HS-5 (cell line): Measurements from ENCODE around the gene ALDOC.

Experiments
- DNase-seq: peaks from one replicate; pipeline ENCODE4 v3.0.0-alpha.2; 2012; ENCODE audit warnings: low read depth

The ALDOC gene

DNA sequence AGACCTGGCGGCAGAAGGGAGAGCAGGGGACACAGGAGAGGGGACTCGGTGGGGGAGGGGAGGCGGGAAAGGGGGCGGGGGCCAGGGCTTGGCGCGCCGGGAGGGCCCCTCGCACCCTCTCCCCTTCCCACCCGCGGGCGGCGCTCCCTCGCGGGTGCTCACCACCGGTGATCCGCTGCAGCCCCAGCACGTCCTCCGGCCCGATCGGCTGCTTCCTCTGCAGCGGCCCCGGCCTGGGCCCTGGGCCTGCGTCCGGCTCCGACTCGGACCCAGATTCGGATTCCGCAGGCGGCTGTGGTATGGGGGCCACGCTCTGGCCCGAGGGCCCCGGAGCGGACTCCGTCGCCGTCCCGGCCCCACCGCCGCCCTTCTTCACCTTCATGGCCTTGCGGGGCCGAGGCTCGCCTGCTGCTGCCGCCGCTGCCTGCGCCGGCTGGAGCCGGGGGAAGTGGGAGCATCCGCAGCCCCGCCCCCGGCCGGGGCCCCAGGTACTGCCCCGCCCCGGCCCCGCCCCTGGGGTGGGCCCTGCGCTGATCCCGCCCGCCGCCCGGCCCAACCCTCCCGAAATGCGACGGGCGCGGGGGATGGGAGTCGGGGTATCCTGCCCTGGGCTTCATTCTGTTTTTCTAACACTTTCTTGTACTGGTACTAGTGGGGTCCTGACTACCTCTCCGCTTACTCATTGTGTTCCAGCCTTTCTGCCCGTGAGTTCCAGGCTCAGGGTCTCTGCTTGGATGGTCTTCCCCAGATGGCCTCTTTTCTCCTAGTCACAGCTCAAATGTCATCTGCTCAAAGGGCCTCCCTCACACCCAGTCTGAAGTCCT, 24.3 kb downstream of the ALDOC start, which contains the start of gene UNC119:
UNC119 (minus strand) TSS at position 449 of the 824 bp plus-strand sequence; CDS start at position 382, 67 bp downstream.
- no peak for DNase-seq

DNA sequence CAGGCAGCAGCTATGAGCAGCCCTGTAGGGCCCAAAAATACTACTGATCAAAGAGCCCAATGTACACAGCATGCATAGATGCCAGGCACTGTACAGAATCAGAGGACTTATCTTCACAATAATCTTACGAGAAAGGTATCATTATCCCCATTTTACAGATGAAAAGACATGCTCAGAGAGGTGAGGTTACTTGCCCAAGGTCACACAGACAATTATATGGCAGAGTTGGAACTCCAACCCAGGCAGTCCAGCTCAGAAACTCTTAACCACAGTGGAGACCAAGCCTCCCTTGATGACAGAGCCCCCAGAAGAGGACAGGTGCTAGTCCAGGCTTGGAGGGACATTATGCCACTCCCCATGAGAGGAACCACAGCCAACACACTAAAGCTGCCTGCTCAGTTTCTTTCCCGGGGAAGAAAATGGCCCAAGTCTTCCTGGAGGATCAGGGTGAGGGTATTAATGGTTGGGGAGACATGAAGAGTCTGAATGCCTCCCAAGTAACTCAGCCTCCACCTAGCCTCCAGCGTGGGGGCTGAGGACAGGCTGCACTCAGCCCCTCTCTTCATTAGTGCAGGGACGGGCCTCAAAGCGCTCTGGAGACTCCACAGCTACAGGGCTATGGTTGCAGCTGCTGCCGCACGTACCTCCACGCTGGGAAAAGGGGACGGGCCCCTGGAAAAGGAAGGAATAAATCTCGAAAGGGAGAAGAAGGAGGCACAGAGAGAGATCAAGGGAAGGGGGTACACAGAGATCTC, 25.1 kb downstream of the ALDOC start:
- DNase-seq = no peak

- no peak for DNase-seq
Observed at GRCh38 chr17:28550858-28551257, 25.8 kb downstream of the ALDOC start.

- no peak for DNase-seq
Observed at GRCh38 chr17:28549236-28550132, 27.2 kb downstream of the ALDOC start.

- no peak for DNase-seq
Observed at GRCh38 chr17:28548417-28549130, 28.1 kb downstream of the ALDOC start.

- DNase-seq = no peak
Observed at GRCh38 chr17:28547623-28548416, 28.9 kb downstream of the ALDOC start.

- no peak for DNase-seq
Observed at GRCh38 chr17:28547096-28547622, 29.5 kb downstream of the ALDOC start.

DNA sequence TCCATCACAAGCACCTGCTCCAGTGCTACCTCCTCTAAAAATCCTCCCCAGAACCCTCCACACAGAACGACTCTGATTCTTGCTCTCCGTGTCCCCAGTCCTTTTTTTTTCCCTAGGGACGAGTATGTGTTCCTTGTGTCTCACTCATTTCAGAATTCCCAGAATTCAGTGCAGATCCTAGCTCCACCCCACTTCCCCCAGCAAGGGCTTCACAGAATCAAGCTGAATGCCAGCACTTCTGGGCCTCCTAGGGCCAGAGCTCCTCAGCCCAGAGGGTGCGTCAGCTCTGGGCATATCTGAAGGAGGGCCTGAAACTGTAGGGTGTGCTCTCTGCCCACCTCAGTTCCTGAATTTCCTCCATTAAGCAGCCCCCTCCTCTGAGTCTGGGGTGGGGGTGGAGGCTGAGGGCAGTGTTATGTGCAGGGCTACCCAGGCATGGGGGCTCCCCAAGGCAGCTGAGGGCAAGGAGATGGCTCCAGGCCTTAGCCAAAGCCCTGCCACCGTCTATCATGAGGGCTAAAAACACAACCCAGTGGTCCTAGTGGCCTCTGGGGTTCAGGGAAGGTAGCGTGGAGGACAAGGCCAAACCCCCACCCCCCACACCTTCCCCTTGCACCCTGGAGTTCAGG, 30.8 kb downstream of the ALDOC start:
- no peak for DNase-seq

DNA sequence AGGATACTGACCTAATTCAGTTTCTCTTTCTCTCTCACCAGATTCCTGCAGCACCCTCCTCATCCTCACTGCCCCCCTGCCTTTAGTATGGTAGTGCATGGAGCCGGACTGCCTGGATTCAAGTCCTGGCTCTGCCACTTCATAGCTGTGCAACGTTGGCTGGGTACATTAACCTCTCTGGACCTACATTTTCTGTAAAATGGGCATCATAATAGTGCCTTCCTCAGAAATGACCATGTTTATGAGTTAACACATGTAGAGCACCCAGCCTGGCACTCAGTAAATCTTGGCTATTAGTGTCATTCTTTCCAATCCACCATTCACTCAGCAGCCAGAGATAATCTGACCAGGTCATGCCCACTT, 31.6 kb downstream of the ALDOC start:
- no peak for DNase-seq

GRCh38 chr17:28544402-28545140, 32.1 kb downstream of the ALDOC start:
- no peak for DNase-seq

DNA sequence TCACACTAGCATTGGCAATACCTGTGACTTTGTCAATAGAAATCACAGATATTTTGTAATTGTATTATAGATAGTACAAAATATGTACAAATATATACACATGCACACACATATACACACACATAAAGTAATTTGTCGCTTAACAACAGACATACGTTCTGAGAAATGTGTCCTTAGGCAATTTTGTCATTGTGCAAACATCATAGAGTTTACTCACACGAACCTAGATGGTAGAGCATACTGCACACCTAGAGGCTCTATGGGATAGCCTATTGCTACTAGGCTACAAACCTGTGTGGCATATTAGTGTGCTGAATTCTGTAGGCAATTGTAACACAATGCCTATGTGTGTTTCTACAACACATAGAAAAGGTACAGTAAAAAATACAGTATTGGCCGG, 35.3 kb downstream of the ALDOC start:
- DNase-seq = no peak

GRCh38 chr17:28540231-28540630, 36.5 kb downstream of the ALDOC start:
- DNase-seq = no peak

DNA sequence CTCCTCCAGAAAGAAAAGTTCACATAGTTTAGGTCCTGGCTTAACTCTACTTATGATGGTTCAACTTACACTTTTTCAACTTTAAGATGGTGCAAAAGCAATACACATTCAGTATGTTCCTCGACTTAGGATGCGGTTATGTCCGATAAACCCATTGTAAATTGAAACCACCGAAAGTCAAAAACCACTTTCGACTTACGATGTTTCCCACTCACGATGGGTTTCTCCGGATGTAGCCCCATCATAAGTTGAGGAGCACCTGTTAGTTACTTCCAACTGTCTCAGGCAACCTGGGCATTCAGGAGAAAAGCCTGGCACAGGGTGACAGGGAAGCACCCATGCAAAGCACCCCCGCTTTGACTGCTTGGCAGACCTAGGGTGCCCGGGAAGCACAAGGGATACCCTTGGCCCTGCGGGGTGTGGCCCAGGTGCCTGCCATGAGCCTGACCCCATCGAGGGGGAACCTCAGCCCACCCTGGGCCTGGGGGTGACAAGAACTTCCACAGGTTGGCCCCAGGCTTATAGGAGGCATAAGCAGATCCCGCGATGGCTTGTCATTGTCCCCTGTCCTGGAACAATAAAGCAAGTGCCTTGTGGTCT, 38.3 kb downstream of the ALDOC start:
- no peak for DNase-seq

DNA sequence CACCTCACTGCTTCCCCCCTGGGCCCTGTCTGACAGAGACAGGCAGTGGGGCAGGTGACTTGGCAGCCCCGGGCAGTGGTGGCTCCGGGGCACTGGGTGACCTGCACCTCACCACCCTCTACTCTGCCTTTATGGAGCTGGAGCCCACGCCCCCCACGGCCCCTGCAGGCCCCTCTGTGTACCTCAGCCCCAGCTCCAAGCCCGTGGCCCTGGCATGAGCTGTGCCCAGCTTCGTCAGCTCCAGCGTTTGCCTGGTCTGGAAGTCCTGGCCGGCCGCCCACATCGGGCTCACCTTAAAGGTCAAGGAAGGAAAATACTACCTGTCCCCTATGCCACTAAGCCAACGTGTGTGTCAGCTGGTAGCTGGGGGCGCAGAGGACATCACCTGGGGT, 39.5 kb downstream of the ALDOC start:
- DNase-seq = no peak

DNA sequence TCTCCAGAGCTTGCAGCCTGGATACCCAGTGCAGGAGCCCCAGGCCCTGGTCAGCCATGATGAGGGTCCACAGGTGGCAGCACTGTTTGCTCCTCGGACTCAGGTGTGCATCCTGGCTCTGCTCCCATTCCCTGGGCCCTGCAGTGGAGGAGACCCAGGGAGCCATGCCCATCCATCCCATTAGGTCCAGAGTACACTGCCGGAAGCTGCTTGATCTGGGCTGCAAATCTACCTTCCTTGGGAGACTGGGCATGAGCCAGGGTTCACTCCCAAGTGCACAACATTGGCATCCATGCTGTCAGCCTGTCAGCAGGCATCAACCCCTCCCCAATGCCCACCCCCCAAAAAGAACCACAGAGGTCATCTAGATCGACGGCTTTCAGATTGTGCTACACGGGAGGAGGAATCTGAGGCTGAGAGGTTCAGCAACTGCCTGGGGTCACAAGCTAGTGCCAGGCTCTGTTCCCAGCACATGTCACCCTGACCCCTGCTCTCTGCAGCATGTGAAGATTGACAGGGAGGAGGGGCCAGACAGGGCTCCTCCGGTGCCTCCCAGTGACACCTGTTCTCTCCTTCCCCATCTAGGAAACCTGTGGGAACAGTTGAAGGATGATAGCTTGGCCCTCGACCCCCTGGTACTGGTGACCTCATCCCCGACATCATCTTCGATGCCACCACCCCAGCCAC, 40.0 kb downstream of the ALDOC start:
- no peak for DNase-seq

GRCh38 chr17:28534740-28535375, 41.8 kb downstream of the ALDOC start:
- no peak for DNase-seq

GRCh38 chr17:28533091-28533807, 43.4 kb downstream of the ALDOC start:
- DNase-seq = no peak
